HPDE6-E6E7 (cell line): Measurements from ENCODE around the gene ADAT2.

Experiments used
- DNase-seq: peaks from one replicate; pipeline ENCODE4 v3.0.0; 2011; ENCODE audit warnings: missing footprints; ENCODE audit errors: extremely low spot score

The ADAT2 gene

DNA sequence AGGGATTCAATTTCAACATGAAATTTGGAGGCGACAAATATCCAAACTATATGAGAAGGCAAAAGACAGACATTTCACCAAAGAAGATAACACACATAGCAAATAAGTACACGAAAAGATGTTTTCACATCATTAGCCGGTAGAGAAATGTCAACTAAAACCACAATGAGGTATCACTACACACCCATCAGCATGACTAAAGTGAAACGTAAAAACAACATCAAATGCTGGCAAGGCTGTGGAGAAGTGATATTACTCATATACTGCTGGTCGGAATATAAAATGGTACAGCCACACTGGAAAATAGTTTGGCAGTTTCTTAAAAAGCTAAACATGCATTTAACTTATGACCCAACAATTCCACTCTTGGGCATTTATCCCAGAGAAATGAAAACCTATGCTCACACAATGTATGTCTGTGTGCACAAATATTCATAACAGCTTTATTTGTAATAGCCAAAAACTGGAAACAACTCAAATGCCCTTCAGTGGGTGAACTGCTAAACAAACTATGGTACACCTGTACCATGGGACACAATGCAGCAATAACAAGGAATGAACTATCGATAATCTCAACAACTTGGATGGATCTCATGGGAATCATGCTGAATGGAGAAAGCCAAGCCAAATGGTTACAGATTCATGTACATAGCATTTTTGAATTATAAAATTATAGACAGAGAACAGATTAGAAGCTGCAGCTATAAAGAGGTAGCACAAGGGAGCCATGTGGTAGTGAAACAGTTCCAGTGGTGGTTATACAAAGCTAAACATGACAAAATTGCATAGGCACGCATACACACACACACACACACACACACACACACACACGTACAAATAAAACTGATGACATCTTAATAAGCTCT, 8.6 kb downstream of the ADAT2 start:
- no peak for DNase-seq

- no peak for DNase-seq
Observed at GRCh38 chr6:143441010-143441409, 9.5 kb downstream of the ADAT2 start.

GRCh38 chr6:143432588-143432987, 17.9 kb downstream of the ADAT2 start:
- no peak for DNase-seq

GRCh38 chr6:143431226-143431625, 19.3 kb downstream of the ADAT2 start:
- no peak for DNase-seq

- DNase-seq, result no peak
Observed at GRCh38 chr6:143429970-143430369, 20.5 kb downstream of the ADAT2 start.

- peak; percentile 67 for DNase-seq
Observed at GRCh38 chr6:143427109-143427817, 23.2 kb downstream of the ADAT2 start.

GRCh38 chr6:143426026-143426425, 24.5 kb downstream of the ADAT2 start:
- no peak for DNase-seq

GRCh38 chr6:143419526-143419925, 31.0 kb downstream of the ADAT2 start:
- DNase-seq, result no peak

DNA sequence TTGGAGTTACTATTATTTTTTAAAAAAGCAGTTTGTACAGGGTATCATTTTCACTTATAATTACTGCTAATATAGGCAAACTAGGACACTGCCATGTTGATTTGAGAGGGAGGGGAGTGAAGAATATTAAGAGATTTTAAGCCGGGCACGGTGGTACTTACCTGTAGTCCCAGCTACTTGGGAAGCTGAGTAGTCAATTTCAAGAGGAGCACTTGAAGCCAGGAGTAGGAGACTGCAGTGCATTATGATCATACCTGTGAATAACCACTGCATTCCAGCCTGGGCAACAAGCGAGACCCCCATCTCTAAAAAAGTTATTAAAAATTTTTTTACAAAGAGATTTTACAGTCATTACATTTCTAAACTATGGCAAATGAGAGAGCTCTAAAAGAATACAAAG, 35.7 kb downstream of the ADAT2 start:
- DNase-seq, result no peak

DNA sequence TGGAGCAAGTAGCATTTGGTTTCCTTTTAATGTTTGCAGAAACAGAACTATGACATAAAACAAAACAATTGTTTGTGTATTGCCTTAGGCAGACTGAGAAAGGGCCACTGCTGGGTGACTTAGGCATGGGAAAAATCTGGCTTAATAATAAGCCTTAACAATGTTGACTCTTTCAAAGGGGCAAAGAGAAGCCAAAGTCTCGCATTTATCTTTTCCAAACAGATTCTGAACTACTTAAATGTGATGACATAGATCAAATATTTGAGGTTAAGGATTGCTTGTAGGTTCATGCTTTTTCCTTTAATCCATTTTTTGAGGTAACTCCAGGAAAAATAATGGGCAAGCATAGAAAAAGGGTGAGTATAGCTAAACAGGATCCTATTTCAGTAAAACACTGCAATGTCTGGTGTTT, 39.6 kb downstream of the ADAT2 start:
- DNase-seq, result peak; percentile 64

DNA sequence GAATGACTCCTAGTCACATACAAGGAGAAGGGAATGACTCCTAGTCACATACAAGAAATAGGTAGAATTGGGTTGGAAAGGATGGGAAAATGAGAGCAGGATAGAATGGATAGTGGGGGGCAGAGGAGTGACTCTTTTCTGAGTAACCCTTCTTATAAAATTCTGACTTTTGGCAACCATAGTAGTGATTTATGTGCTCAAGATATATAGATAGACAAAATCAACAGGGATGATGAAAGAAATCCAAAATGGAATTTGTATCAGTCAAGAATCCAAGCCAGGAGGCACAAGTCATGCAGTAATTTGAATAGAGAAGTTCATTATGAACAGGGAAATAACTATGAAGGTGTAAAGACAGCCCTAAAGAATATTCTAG, 41.7 kb downstream of the ADAT2 start:
- DNase-seq, result no peak

DNA sequence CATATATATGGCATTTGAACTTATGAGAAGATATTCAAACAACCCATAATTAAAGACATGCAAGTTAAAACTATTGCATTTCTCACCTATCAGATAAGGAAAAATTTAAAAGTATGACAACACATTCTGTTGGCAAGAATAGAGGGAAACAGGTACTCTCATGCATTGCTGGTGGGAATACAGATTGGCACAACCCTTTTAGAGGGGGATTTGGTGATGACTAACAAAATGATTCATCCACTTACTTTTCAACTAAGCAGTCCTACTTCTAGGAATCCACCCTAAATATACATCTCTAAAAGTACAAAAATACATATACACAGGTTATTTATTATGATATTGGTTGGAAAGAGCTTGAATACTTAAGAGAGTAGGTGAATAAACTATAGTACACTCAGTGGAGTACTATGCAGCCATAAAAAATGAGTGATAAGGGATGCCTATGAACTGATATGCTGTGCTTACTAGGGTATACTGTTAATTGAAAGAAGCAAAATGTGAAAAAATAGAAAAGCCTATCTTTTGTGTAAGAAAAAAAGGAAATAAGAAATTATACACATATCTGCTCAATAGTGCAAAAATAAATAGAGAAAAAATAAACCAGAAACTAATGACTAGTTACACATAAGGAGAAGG, 42.2 kb downstream of the ADAT2 start:
- DNase-seq, result no peak

DNA sequence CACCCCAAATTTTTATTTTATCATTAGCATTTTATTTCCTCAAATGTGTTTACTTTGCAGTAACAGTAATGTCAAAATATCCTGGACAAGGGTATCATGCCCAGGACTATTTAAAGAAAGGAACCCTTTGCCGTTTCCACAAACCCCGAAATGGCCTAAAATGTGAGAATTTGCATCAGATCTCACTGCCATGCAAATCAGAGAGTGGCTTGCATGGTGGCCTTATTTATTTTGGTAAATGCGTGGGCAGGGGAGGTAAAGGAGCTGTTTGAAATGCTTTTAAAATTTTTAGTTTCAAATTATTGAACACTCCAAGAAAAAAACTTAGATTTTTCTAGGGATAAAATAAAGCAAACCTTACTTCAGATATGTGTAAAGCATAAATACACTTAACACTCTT, 43.8 kb downstream of the ADAT2 start:
- DNase-seq, result no peak

DNA sequence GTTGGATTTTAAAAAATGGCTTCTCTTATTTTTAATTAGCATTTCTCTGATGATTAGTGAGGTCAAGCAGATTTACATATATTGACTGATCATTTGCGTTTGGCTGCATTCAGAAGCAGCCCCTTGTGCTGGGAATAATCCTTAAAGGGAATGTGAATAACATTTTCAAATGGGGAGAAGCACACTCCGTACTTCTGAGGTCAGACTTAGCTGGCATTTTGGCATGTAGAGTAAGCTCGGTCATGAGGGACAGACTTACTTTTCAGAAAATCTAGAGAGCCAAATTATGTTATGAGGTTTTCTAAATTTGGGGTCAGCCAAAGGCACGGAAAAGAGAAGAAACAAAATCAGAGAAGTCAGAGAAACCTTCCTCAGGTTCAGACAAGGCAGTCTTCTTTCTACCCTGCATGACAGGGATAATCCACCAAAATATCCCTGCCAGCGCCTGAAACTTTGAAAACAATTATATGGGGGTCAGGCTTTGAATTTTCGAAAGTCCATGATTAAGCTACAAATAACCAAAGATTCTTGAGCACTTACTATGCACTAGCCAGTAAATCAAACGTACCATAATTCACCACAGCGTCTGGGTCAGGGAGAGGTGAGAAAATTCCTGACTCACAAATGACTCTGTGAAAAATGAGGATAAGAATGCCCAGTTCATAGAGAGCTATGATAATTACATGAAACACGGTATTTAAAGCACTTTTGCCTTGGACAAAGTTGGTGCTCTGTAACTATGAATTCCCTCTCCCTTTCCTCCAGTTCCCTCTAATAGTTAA, 44.9 kb downstream of the ADAT2 start:
- no peak for DNase-seq

DNA sequence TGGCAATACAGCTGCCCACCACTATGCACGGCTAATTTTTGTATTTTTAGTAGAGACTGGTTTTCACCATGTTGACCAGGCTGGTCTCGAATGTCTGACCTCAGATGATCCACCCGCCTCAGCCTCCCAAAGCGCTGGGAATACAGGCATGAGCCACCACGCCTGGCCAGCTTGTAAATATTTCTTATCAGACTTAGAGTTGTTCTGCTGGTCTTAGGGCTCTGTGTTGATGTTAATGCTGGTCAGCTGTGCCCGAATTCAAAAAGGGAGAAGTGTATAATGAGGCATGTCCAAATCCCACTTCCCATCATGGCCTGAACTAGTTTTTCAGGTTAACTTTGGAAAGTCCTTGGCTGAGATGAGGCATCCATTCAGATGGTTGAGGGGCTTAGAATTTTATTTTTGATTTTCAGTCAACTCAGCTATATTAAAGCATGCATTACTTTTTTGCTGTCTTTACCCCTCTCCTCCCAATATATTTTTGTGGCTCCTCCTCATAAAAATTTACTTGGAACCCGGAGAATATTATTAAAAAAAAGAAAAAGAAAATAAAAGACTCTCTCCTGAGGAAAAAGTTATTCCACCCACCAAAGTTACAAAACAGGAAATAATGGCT, 47.7 kb downstream of the ADAT2 start:
- DNase-seq, result no peak

DNA sequence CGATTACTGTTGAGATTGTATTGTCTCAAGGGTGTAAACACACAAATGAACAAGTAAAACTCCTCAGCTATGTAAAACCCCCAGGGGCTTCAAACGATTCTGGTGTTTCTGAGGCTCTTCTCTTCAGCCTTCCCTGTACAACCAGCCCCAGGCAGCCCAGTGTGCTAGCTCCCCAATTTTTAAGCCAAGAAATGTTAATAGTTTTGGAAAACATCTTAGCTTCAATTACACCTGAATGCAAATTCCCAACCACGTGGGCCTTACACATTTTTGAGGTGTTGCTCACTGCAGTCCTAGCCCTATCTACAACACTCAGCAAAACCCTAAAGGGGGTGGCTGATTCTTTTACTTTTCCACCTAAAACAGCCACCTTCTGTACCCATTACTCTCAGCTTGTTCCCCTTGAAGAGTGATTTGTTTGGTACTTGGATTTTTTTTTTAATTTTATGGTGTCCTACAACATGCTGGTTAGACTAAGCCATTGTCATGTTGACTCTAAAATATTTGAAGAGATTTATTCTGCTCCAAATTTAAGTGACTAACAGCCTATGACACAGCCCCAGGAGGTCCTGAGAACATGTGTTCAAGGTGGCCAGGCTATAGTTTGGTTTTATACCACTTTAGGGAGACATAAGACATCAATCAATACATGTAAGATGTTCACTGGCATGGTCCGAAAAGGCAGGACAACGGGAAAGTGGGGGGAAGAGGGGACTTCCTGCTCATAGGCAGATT, 48.7 kb downstream of the ADAT2 start:
- DNase-seq, result no peak

- no peak for DNase-seq
Observed at GRCh38 chr6:143401068-143401446, 49.4 kb downstream of the ADAT2 start.

- DNase-seq, result no peak
Observed at GRCh38 chr6:143400258-143401067, 50.0 kb downstream of the ADAT2 start.

DNA sequence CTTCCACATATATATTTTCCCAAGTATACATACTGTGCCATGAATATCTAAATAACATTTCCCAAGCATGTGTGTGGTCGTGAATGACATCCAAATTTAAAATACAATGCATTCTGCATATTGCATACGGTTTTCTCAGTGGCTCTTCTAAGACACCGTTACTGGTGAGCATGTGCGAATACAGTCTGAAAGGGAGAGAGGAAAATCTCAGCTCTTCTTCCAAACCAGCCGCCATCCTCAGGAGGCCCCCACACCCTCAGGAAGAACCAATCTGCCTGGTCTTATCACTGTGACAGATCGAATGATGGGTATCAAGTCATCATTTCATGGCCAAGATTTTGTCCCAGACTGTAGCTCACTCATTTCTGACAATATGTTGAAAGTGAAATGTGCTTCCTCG, 50.7 kb downstream of the ADAT2 start:
- no peak for DNase-seq

- no peak for DNase-seq
Observed at GRCh38 chr6:143399176-143399575, 51.3 kb downstream of the ADAT2 start.
